Prostate gland (tissue), 2 donors: Measurements from ENCODE around the gene ABHD11. TPM values are rescaled to one million over a fixed set of nuclear protein-coding genes. Genes with fewer than 3 reads are reported as not detected.

Source experiments
- DNase-seq: peaks from one replicate; pipeline ENCODE4 v3.0.0-alpha.2; 2019; ENCODE audit warnings: low spot score
- H3K27ac ChIP-seq, 2 donors: fragments of 200-600 bp; sonication (generic); 2 replicates each; pipeline ENCODE4 v1.5.1; 2017 to 2019
- H3K27me3 ChIP-seq: fragments of 200-600 bp; sonication (generic); replicated peaks from 2 replicates; pipeline ENCODE4 v1.5.1; 2019; ENCODE audit not compliant: insufficient read depth
- H3K36me3 ChIP-seq, 2 donors: fragments of 200-600 bp; sonication (generic); 1 replicate in 1 of 2; 2 replicates in 1 of 2; pipeline versions ENCODE4 v1.5.1 to v1.8.1; 2017 to 2019
- H3K4me1 ChIP-seq: fragments of 200-600 bp; sonication (generic); replicated peaks from 2 replicates; pipeline ENCODE4 v1.5.1; 2019
- H3K4me3 ChIP-seq, 2 donors: fragments of 200-600 bp; sonication (generic); 2 replicates each; pipeline ENCODE4 v1.5.1; 2017 to 2019
- H3K9me3 ChIP-seq: fragments of 200-600 bp; sonication (generic); 2 replicates; pipeline ENCODE4 v1.5.1; 2017
- POLR2A ChIP-seq: fragments of 450-650 bp; IDR thresholded peaks from one replicate; pipeline ENCODE4 v1.6.1; 2016; ENCODE audit warnings: antibody characterized with exemption, mild to moderate bottlenecking
- POLR2AphosphoS5 ChIP-seq: sonication (generic); formaldehyde crosslinking; IDR thresholded peaks from one replicate; pipeline ENCODE4 v1.6.1; 2017; ENCODE audit warnings: antibody characterized with exemption
- WGBS: methylation state at CpG from one replicate; pipeline ENCODE4 v1.1.5; 2018; 5-methylcytosine and 5-hydroxymethylcytosine counted together
- intact Hi-C: fragments of 100-400 bp; cut with DNase I; formaldehyde crosslinking; loops from one replicate; pipeline ENCODE4 v1.14.2; 2022
- total RNA-seq, 2 donors: library from RNA; depleted of rRNA; stranded (reverse); fragments of >200 nt; gene quantifications; one replicate each; pipeline ENCODE4 v1.1.0, GENCODE V29; 2016
- TF ChIP-seq, protein P1 (sequence below), 4 experiments: fragments of 200-600 bp in 2 of 4; fragments of 450-650 bp in 2 of 4; sonication (generic) in 2 of 4; IDR thresholded peaks; 1 replicate in 3 of 4; 2 replicates in 1 of 4; pipeline ENCODE4 v1.5.1; 2016 to 2019; ENCODE audit warnings: antibody characterized with exemption in 4 of 4, mild to moderate bottlenecking in 2 of 4, moderate library complexity in 2 of 4

ABHD11 gene
- total RNA-seq, 2 donors from 2014 or later: 55.2 to 87.8 TPM

DNA sequence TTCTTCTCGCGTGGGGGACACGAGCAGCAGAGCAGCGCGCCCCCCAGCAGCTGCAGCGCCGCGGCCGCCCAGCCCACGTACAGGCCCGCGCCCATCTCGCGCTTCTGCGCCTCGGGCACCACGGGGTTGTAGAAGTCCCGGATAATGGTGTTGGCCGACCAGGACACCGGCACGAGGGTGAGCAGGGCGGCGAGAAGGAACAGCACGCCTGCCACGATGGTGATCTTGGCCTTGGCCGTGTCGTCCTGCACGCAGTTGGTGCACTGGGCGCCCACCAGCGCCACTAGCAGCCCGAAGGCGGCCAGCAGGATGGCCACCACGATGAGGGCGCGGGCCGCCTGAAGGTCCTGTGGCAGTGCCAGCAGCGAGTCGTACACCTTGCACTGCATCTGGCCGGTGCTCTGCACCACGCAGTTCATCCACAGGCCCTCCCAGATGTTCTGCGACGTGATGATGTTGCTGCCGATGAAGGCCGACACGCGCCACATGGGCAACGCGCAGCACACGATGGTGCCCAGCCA lies 30.9 kb upstream of the ABHD11 start:
- Histone ChIP-seq H3K4me1 (no peaks in the 10 kb centered on the region), H3K36me3 (no peaks in the 10 kb centered on the region), H3K27ac (peak overlapping the region; percentile 78 to 80), H3K4me3 (peak overlapping the region; percentile 34 to 42), H3K27me3 (no peaks in the 10 kb centered on the region), H3K9me3 (no peaks in the 10 kb centered on the region)
- intact Hi-C loops: no loop called here
- WGBS: 32% methylated on average over 38 of the region's 49 CpGs
- TF ChIP-seq POLR2A: no peak
- TF ChIP-seq, protein P1, sequence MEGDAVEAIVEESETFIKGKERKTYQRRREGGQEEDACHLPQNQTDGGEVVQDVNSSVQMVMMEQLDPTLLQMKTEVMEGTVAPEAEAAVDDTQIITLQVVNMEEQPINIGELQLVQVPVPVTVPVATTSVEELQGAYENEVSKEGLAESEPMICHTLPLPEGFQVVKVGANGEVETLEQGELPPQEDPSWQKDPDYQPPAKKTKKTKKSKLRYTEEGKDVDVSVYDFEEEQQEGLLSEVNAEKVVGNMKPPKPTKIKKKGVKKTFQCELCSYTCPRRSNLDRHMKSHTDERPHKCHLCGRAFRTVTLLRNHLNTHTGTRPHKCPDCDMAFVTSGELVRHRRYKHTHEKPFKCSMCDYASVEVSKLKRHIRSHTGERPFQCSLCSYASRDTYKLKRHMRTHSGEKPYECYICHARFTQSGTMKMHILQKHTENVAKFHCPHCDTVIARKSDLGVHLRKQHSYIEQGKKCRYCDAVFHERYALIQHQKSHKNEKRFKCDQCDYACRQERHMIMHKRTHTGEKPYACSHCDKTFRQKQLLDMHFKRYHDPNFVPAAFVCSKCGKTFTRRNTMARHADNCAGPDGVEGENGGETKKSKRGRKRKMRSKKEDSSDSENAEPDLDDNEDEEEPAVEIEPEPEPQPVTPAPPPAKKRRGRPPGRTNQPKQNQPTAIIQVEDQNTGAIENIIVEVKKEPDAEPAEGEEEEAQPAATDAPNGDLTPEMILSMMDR (IDR thresholded peaks at IDR 0.05): no peak
- TF ChIP-seq POLR2AphosphoS5: no peak
- DNase-seq: no peak

- 66% methylated on average over 53 of the region's 53 CpGs for WGBS
- TF ChIP-seq, protein P1 (IDR thresholded peaks at IDR 0.05): no peak
- TF ChIP-seq POLR2AphosphoS5: no peak
- TF ChIP-seq POLR2A: no peak
- intact Hi-C loops: no loop called here
- no peaks in the 10 kb centered on the region for H3K4me1 ChIP-seq
- H3K9me3 ChIP-seq: no peaks in the 10 kb centered on the region
- peak overlapping the region; percentile 78 to 80 for H3K27ac ChIP-seq
- no peaks in the 10 kb centered on the region for H3K27me3 ChIP-seq
- no peak for DNase-seq
- no peaks in the 10 kb centered on the region for H3K36me3 ChIP-seq
- H3K4me3 ChIP-seq: peak overlapping the region; percentile 34 to 42
Measured at GRCh38 chr7:73768641-73769480, 30.3 kb upstream of the ABHD11 start.

- Histone ChIP-seq H3K4me3 (no peak overlapping the region), H3K27me3 (no peaks in the 10 kb centered on the region), H3K27ac (peak overlapping the region; percentile 78 to 80), H3K36me3 (no peaks in the 10 kb centered on the region), H3K4me1 (no peaks in the 10 kb centered on the region), H3K9me3 (no peaks in the 10 kb centered on the region)
- DNase-seq: peak; percentile 58
- peak; percentile 81 for TF ChIP-seq POLR2AphosphoS5
- TF ChIP-seq POLR2A: no peak
- TF ChIP-seq, protein P1 (IDR thresholded peaks at IDR 0.05): no peak
- WGBS: 58% methylated on average over 17 of the region's 17 CpGs
- intact Hi-C loops: no loop called here
Measured at GRCh38 chr7:73766556-73767229, 28.1 kb upstream of the ABHD11 start.

- intact Hi-C loops: no loop called here
- Histone ChIP-seq H3K27ac (no peak overlapping the region), H3K4me3 (no peak overlapping the region), H3K27me3 (no peaks in the 10 kb centered on the region), H3K4me1 (no peaks in the 10 kb centered on the region), H3K9me3 (no peaks in the 10 kb centered on the region), H3K36me3 (no peaks in the 10 kb centered on the region)
- DNase-seq: no peak
- TF ChIP-seq POLR2AphosphoS5: no peak
- TF ChIP-seq, protein P1 (IDR thresholded peaks at IDR 0.05): no peak
- TF ChIP-seq POLR2A: no peak
- WGBS: 96% methylated on average over 1 of the region's 1 CpG
Measured at GRCh38 chr7:73762659-73762999, 24.0 kb upstream of the ABHD11 start.
